NOMO-1 (cell line): ENCODE data around the gene MFSD6.

ENCODE experiments used
- DNase-seq, 2 experiments: peaks; one replicate each; lab custom pipeline; 2025; ENCODE audit not compliant: unreplicated experiment in 2 of 2; lab: John Stamatoyannopoulos, UW

MFSD6 gene

GRCh38 chr2:190527214-190527613, 119.1 kb downstream of the MFSD6 start:
- DNase-seq: no peak

GRCh38 chr2:190527918-190528317, 119.8 kb downstream of the MFSD6 start:
- DNase-seq: no peak

DNA sequence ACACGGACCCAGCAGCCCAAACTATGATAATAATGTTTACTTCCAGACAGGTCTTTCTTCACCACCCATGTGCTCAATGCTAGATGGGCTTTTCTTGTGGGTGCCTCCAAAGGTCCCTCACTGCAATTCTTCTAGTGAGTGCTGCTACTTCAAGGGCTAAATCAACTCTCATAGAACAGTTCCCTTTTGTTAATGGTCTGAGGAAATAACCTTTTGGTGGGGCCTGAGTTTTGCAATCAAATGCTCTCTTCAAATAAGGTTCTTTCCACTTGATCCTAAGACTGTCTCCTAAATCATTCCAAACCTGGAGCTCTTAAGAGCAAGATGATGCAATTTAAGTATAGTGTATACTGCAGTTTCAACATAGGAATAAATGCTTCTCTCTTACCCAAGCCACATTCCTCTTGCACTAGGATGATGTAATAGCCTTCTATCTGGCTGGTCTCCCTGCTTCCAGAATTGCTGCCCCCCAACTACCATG, 120.4 kb downstream of the MFSD6 start:
- DNase-seq: peak; percentile 63 to 81

DNA sequence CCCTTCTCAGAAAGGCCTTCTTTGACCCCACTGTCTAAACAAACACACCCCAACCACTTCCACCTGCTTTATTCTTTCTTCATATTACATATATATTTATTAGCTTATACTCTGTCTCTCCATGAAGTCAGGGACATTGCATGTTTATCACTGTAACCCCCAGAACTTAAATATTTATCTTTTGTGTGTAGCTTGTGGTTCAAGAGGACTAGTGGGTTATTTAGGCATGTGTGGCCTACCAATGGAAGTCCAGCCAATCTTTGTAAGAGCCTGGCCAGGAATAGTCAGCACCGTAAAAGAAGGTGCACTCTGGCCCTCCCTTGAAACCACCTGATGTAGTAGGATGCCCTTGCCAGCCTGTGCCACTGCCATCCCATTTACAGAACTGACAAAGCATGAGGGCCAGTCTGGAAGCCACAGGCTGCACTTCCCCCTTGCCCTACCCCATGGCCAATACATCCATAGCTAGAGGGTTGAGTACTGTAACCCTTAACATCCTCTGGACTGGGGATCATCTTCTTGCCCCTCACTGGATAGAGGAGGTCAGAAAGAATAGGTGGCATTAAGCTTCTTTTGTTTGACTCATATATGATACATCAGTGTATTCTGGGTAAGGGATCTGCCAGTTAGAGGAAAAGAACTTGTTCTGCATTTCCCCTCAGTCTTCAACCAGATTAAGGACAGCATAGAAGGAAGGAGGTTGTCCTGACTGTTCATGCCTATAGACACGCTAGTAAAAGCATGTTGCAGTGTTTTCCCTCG, 121.5 kb downstream of the MFSD6 start:
- peak in 1 of 2 experiments; percentile 20 for DNase-seq

DNA sequence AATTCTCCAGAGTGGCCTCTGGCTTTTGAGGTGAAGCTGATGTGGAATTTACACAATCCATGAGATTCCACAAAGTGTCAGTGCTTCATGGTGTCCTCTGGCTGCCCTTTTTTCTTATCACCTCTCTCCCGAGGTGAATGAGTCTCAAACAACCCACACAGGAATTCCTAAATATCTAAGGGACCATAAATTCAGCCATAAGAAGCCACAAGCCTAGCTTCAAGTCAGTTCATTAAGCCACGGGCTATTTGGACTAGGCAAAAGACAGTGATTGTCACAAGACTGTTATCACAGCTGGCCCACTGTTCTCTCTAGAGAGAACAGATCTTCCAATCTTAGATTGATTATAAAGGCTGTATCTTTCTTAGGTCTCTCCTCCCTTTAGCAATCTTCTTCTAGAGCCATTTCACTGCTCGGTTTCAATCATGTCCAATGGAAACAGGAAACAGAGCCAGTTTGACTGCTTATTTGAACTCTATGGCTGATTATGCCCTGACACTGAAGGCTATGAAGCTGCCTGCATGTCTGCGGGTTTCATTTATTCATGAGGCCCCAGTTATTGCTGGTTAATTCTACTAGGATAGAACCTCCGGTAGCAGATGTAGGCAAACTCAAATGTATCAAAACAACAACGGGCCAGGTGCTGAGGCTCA, 122.2 kb downstream of the MFSD6 start:
- DNase-seq: no peak

DNA sequence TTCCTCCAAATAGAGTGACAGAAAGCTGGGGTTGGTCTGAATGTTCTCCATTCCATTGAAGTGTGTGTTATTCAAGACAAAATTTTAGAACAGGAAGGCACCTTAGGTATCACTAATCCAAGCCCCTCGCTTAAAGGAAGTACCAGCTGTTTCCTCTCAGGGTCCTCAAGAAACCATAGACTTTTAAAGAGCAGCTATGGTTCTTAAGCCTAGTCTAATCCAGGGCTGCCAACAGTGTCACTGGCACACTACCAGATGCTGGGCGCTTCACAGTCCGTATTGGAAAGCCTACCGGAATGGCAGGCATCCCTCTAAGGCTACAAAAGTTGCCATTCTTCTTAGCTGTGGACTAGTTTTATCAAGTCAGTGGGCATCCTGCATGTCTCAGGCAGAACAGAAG, 124.4 kb downstream of the MFSD6 start:
- DNase-seq: no peak

GRCh38 chr2:190533175-190533967, 125.2 kb downstream of the MFSD6 start:
- DNase-seq: no peak

GRCh38 chr2:190533968-190534309, 125.8 kb downstream of the MFSD6 start:
- DNase-seq: peak in 1 of 2 experiments; percentile 18

DNA sequence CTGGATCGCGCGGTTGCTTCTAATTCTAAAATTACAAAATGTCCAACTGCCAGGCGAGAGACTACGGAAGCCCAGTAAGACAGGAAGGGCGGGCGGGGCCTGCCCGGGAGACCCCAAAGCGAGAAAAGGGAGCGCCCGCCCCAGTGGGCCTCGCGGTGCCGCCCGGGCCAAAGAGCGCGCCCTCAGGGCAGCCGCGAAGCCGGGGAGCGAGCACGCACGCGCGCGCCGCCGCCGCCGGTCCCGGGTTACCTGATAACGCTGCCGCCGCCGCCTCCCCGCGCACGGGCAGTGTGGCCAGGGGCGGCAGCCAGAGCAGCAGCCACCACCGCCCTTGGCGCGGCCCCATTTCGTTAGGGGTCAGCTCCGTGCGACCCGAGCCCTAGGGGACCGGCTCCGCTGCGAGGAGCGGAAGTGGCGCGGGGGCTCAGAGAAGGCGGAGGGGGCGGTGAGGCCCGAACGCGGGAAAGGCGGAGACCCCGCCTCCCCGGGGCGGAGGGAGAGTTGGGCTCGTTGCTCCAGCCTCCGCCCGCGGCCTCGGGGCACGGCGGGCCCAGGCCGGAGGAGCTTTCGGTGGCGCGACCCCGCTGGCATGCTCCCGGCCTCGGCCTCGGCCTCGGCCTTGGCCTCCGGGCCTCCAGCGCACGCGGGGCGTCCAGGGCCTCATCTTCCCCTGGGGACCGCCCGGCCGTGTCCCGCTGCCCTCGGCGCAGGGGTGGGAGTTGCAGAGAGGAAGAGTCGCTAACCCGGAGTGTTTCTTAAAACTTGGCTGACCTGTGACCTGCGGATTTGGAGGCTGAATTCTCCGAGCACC, 126.4 kb downstream of the MFSD6 start, which contains the start of gene NEMP2:
Gene NEMP2 (minus strand): TSS at position 413 of the 811 bp plus-strand sequence. CDS start 67 bp downstream, at position 346.
- DNase-seq: peak; percentile 84 to 87

DNA sequence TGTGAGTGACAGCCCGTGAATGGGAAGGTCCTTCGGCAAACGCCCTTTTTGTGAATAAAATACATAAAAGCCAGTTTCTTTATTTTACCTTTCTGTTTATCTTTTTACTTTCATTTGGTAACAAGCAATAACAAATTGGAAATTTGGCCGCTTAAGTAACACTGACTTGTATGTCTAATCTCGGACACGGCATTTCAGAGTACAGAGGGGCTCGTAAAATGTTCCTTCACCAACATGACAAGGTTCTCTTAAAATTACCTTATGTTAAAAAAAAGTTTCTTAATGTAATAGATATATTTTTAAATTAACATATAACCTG, 126.9 kb downstream of the MFSD6 start:
- DNase-seq: no peak

DNA sequence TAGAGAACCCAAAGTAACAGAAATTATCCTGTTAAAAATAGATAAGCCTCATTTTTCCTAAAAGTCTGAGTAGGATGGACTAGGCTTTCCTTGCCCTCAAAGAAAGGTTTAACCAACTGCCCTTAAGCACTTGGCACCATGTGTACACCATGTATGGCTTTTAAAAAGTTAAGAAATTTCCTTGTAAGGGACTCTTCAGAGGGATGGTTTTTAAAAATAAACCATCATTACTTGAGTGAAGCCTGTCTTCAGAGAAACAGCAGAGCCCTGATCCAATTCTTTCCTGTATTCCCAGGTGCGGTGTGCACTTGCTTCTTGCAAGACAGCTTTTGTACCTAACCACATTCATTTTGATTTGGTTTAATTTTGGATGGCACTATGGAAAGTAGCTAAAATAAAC, 127.4 kb downstream of the MFSD6 start:
- no peak for DNase-seq

DNA sequence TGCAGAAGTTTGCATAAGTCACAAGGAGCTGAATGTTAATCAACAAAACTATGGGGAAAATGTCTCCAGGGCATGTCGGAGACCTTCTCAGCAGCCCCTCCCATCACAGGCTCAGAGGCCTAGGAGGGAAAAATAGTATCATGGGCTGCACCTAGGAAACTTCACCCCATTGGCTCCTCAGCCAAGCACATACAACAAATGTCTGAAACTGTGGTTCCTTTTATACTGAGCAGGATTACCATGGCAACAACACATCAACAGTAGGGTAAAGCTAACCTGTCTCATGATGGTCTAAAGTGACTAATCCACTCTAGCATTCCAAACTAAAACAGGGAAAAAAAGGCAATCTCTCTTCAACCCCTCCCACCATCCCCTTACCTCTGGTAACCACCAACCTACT, 129.6 kb downstream of the MFSD6 start:
- DNase-seq: no peak

- no peak for DNase-seq
Measured at GRCh38 chr2:190538201-190538600, 130.0 kb downstream of the MFSD6 start.

DNA sequence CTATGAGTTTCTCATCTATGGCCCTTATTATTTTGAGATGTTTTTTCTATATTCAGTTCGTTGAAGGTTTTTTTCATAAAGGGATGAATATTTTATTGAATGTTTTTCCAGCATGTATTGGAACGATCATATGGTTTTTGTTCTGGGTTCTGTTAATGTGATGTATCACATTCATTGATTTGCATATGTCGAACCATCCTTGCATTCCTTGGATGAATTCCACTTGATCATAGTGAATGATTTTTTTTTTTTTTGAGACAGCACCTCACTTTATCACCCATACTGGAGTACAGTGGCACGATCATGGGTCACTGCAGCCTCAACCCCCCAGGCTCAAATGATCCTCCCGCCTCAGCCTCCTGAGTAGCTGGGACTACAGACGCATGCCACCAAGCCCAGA, 131.9 kb downstream of the MFSD6 start:
- no peak for DNase-seq

GRCh38 chr2:190545093-190545492, 136.9 kb downstream of the MFSD6 start:
- no peak for DNase-seq

DNA sequence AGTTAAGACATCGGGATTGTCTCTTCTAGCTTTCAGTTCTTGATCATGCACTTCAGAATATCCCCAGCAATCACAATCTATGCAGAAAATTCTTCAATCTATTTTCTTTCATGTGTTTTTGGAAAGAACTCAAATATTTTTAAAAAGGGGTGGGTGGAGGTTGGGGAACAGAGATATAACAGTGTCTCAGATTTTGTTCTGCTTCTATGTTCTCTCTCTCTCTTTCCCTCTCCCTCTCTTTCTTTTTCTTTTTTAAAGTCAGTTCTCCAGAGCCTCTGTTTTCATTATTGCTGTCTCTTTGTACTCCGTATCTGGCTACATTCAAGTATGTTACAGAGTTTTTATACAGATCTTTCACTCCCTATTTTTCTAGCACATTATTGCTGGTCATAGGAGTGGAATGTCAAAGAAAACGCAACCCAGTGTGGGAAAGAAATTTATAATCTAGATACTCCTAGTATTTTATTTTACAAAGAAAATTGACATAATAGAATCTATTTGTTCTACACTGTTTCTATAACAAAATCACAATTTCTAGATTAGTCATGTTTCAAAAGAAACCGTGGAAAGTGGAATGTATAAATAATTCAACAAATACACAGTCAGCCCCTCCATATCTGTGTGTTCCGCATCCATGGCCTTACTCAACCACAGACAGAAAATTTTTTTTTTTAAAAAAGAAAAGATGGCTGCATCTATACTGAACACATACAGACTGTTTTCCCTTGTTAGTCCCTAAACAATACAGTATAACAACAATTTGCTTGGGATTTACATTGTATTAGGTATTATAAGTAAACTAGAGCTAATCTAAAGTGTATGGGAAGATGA, 137.6 kb downstream of the MFSD6 start:
- DNase-seq: no peak

DNA sequence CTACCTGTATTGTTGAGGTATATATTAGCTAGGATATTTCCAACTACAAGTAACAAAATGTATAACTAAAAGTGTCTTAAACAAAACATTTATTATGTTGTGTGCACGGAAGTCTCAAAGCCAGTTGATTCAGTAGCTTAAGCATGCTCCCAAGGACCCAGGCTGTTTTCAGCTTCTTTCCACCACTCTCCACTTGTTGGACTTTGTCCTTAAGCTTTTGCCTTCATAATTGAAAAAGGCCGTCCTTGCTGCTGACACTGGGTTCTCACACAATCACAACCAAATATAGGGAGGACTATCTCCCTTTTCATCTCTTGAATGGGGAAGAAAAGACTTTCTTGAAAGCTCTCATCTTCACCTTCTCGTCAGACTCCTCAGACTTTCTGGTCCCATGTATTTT, 138.6 kb downstream of the MFSD6 start:
- DNase-seq: no peak

DNA sequence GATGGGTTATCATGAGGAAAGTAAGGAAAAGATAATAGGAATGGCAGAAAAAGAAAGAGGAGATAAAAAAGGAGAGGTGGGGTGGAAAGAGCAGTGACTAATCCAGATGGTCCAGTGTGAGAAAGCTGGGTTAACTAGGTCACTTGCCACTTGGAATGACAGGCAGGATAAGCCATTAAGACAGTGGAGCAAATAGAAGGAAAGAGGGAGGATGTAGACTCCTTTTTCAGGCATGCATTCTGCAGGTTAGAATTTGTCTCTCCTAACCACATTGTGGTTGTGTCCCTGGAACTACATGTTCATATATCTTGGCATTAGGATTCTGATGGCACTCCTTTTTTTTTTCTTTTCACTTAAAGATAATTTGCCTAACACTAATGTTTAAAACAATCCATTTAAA, 139.7 kb downstream of the MFSD6 start:
- no peak for DNase-seq

DNA sequence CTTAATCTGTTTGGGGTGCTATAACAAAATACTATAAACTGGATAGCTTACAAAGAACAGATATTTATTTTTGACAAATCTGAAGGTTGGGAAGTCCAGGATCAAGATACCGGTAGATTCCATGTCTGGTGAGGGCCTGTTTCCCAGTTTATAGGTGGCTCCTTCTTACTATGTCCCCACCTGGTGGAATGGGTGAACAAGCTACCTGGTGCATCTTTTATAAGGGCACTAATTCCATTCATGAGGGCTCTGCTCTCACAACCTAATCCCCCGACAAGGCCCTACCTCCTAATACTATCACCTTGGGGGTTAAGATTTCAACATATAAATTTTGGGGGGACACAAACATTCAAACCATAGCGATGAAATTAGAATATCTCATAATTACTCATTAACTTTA, 142.0 kb downstream of the MFSD6 start:
- DNase-seq: no peak
